Neural progenitor cell (in vitro differentiated cells): Measurements from ENCODE around the gene OR6C75.
"Not testable (repeated sequence)": the region's sequence is repeated elsewhere in the genome, so short reads cannot be mapped to it uniquely, and the experiment has no call there.

Source experiments
- EZH2 ChIP-seq: fragments of 200-600 bp; sonication (generic); IDR thresholded peaks from 2 replicates; pipeline ENCODE4 v1.6.1; 2017; ENCODE audit warnings: antibody characterized with exemption, mild to moderate bottlenecking, moderate library complexity
- EZH2phosphoT487 ChIP-seq: fragments of 200-600 bp; sonication (generic); IDR thresholded peaks from 2 replicates; pipeline ENCODE4 v1.6.1; 2017; ENCODE audit warnings: antibody characterized with exemption
- TF ChIP-seq, protein P1 (sequence below): fragments of 200-600 bp; sonication (generic); IDR thresholded peaks from 2 replicates; pipeline ENCODE4 v1.5.1; 2017; ENCODE audit warnings: antibody characterized with exemption, mild to moderate bottlenecking

DNA sequence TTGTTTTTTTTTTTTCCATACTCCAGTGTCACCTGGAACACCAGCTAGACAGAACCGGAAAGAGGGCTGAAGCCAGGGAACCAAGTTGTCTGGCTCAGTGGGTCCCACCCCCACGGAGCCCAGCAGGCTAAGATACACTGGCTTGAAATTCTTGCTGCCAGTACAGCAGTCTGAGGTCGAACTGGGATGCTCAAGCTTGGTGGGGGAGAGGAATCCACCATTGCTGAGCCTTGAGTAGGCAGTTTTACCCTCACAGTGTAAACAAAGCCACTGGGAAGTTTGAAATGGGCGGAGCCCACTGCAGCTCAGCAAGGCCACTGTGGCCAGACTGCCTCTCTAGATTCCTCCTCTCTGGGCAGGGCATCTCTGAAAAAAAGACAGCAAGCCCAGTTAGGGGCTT lies 7.4 kb upstream of the OR6C75 start:
- not testable (repeated sequence) for TF ChIP-seq EZH2, EZH2phosphoT487
- TF ChIP-seq, protein P1, sequence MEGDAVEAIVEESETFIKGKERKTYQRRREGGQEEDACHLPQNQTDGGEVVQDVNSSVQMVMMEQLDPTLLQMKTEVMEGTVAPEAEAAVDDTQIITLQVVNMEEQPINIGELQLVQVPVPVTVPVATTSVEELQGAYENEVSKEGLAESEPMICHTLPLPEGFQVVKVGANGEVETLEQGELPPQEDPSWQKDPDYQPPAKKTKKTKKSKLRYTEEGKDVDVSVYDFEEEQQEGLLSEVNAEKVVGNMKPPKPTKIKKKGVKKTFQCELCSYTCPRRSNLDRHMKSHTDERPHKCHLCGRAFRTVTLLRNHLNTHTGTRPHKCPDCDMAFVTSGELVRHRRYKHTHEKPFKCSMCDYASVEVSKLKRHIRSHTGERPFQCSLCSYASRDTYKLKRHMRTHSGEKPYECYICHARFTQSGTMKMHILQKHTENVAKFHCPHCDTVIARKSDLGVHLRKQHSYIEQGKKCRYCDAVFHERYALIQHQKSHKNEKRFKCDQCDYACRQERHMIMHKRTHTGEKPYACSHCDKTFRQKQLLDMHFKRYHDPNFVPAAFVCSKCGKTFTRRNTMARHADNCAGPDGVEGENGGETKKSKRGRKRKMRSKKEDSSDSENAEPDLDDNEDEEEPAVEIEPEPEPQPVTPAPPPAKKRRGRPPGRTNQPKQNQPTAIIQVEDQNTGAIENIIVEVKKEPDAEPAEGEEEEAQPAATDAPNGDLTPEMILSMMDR: not testable (repeated sequence)
